Measurements from ENCODE around the gene NFE2.

GRCh38 chr12:54306925-54307741 is 6.3 kb upstream of the NFE2 start:
- TF ChIP-seq CTCF (IDR thresholded peaks at IDR 0.05): no peak
- TF ChIP-seq POLR2A (IDR thresholded peaks at IDR 0.05): no peak
